HL-60 (cell line): ENCODE data around the gene U2AF2.

Experiments used
- DNase-seq, 2 experiments: peaks; one replicate each; pipeline ENCODE4 v3.0.0-alpha.2; 2010 to 2020; ENCODE audit warnings: low read depth in 1 of 2, low spot score in 1 of 2
- H3K27ac ChIP-seq: fragments of 250-450 bp; sonication (Bioruptor Pico); replicated peaks from 2 replicates; pipeline ENCODE4 v1.5.1; 2020; ENCODE audit warnings: mild to moderate bottlenecking, moderate library complexity
- H3K27me3 ChIP-seq: fragments of 250-450 bp; sonication (Bioruptor Pico); 2 replicates; pipeline ENCODE4 v1.5.1; 2021; ENCODE audit warnings: mild to moderate bottlenecking, moderate library complexity; ENCODE audit not compliant: insufficient read depth, poor library complexity, severe bottlenecking
- H3K4me3 ChIP-seq: replicated peaks from 2 replicates; pipeline ENCODE4 v1.5.1; 2011; ENCODE audit warnings: mild to moderate bottlenecking, control low read depth, low read length; ENCODE audit not compliant: insufficient read depth
- GABPA ChIP-seq: IDR thresholded peaks from 2 replicates; pipeline ENCODE4 v1.6.1; 2012; ENCODE audit warnings: low read depth
- POLR2AphosphoS5 ChIP-seq: IDR thresholded peaks from 2 replicates; pipeline ENCODE4 v1.6.1; 2012; ENCODE audit warnings: low read depth
- SPI1 ChIP-seq: IDR thresholded peaks from 2 replicates; pipeline ENCODE4 v1.6.1; 2012; ENCODE audit warnings: low read depth, mild to moderate bottlenecking, borderline replicate concordance
- TF ChIP-seq, protein P1 (sequence below): IDR thresholded peaks from one replicate; pipeline ENCODE4 v1.5.1; 2011; ENCODE audit warnings: low read length, control low read depth, inconsistent platforms; ENCODE audit not compliant: insufficient read depth
- TF ChIP-seq, protein P2 (sequence below): IDR thresholded peaks from 2 replicates; pipeline ENCODE4 v1.6.1; 2012; ENCODE audit warnings: low read depth; ENCODE audit not compliant: insufficient replicate concordance

The U2AF2 gene

DNA sequence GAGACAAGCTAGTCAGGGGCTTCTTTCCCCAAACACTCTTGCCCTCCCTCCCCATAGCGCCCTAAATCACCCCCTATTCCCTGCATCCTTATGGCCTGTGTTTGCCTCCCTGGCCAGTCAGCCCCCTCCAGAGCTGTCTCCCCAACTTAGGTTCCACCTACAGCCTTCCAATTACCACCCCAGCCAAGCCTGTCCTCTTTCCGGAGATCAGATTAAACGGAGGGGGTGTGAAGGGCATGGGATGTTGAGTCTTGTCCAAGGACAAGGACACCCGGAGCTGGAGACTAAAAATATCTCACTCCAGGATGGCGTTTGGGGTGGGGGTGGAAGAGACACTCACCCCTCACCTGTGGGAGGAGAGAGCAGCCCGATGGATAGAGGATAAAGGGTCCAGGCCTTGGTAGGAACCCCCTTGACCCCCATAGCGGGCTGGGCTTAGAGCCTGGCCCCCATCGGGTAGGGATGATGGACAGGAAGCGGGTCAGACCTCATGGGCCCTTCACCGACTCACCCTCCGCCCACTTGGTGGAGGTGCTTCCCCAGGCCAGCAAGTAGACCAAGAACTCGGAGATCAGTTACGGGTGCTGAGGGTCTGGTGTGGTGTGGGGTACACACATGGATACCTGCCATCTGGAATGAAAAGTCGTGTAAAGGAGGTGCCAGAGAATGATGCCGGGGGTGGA lies 43.4 kb upstream of the U2AF2 start:
- no peak overlapping the region for H3K27ac ChIP-seq
- H3K27me3 ChIP-seq: no peaks in the 10 kb centered on the region
- H3K4me3 ChIP-seq: no peak overlapping the region
- TF ChIP-seq, protein P1, sequence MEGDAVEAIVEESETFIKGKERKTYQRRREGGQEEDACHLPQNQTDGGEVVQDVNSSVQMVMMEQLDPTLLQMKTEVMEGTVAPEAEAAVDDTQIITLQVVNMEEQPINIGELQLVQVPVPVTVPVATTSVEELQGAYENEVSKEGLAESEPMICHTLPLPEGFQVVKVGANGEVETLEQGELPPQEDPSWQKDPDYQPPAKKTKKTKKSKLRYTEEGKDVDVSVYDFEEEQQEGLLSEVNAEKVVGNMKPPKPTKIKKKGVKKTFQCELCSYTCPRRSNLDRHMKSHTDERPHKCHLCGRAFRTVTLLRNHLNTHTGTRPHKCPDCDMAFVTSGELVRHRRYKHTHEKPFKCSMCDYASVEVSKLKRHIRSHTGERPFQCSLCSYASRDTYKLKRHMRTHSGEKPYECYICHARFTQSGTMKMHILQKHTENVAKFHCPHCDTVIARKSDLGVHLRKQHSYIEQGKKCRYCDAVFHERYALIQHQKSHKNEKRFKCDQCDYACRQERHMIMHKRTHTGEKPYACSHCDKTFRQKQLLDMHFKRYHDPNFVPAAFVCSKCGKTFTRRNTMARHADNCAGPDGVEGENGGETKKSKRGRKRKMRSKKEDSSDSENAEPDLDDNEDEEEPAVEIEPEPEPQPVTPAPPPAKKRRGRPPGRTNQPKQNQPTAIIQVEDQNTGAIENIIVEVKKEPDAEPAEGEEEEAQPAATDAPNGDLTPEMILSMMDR: no peak
- TF ChIP-seq, protein P2, sequence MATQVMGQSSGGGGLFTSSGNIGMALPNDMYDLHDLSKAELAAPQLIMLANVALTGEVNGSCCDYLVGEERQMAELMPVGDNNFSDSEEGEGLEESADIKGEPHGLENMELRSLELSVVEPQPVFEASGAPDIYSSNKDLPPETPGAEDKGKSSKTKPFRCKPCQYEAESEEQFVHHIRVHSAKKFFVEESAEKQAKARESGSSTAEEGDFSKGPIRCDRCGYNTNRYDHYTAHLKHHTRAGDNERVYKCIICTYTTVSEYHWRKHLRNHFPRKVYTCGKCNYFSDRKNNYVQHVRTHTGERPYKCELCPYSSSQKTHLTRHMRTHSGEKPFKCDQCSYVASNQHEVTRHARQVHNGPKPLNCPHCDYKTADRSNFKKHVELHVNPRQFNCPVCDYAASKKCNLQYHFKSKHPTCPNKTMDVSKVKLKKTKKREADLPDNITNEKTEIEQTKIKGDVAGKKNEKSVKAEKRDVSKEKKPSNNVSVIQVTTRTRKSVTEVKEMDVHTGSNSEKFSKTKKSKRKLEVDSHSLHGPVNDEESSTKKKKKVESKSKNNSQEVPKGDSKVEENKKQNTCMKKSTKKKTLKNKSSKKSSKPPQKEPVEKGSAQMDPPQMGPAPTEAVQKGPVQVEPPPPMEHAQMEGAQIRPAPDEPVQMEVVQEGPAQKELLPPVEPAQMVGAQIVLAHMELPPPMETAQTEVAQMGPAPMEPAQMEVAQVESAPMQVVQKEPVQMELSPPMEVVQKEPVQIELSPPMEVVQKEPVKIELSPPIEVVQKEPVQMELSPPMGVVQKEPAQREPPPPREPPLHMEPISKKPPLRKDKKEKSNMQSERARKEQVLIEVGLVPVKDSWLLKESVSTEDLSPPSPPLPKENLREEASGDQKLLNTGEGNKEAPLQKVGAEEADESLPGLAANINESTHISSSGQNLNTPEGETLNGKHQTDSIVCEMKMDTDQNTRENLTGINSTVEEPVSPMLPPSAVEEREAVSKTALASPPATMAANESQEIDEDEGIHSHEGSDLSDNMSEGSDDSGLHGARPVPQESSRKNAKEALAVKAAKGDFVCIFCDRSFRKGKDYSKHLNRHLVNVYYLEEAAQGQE: no peak
- TF ChIP-seq POLR2AphosphoS5: no peak
- TF ChIP-seq SPI1: no peak
- TF ChIP-seq GABPA: no peak
- DNase-seq: no peak

DNA sequence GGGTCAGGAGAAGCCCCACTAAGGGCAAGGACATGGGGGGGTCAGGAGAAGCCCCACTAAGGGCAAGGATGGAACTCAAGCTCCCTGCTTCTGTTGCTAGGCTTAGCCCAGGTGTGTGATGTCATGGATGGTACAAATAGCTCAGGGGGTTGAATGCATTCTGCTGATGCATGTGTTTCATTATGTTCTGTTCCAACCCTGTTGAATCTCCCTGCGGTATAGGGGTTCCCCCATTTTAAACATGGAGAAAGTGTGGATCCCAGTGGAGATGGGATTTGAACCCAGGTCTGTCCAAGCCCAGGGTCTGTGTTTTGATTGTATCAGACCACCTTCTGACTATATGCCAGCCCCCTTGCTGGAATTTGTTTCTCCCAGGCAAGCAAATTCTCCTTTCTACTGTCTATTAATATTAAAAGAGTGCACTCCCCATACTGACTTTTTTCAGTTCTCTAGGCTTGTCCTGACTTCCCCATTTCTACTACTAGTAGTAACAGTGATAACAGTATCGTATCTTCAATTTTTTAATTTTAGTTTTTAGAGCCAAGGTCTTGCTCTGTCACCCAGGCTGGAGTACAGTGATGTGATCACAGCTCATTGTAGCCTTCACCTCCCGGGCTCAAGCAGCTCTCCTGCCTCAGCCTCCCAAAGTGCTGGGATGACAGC lies 42.7 kb upstream of the U2AF2 start:
- TF ChIP-seq, protein P2: no peak
- peak; percentile 82 for TF ChIP-seq SPI1
- Histone ChIP-seq H3K4me3 (no peak overlapping the region), H3K27me3 (no peaks in the 10 kb centered on the region), H3K27ac (no peak overlapping the region)
- DNase-seq: no peak

DNA sequence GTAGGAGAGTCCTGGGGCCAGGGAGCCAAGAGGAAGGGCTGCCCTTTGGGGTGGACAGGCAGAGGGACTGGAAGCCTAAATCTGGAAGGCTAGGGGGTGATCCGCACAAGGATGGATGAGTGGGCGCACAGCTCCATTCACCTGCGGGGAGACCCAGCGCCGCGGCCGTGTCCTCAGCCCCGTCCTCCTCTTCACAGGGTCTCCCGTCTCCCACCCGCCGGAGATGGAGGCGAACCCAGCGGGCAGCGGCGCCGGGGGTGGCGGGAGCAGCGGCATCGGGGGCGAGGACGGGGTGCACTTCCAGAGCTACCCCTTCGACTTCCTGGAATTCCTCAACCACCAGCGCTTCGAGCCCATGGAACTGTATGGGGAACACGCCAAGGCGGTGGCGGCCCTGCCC lies 41.4 kb upstream of the U2AF2 start:
- no peak for DNase-seq
- Histone ChIP-seq H3K27me3 (no peaks in the 10 kb centered on the region), H3K4me3 (no peak overlapping the region), H3K27ac (no peak overlapping the region)
- TF ChIP-seq, protein P2: no peak
- TF ChIP-seq GABPA: no peak
- TF ChIP-seq SPI1: no peak
- TF ChIP-seq, protein P1: no peak
- no peak for TF ChIP-seq POLR2AphosphoS5
